DND-41 (cell line): Measurements from ENCODE around the gene SLC17A7.

Experiments
- ATAC-seq: fragments of 200-7000 bp; cut with Tn5 transposase; 3 replicates; pipeline ENCODE4 v1.9.1; 2021; ENCODE audit warnings: low read depth; ENCODE audit not compliant: insufficient read depth
- DNase-seq: peaks from one replicate; pipeline ENCODE4 v3.0.0-alpha.2; 2020
- H2AFZ ChIP-seq: 2 replicates; pipeline ENCODE4 v1.6.0; 2012; ENCODE audit warnings: low read depth, low read length
- H3K27ac ChIP-seq: 2 replicates; pipeline ENCODE4 v1.5.1; 2012; ENCODE audit warnings: low read length, inconsistent platforms
- H3K27me3 ChIP-seq: fragments of 200-600 bp; sonication (generic); 2 replicates; pipeline ENCODE4 v1.6.0; 2012; ENCODE audit warnings: low read length, mild to moderate bottlenecking, inconsistent platforms; ENCODE audit not compliant: insufficient read depth, poor library complexity
- H3K36me3 ChIP-seq: 2 replicates; pipeline ENCODE4 v1.5.1; 2012; ENCODE audit warnings: low read length, inconsistent platforms; ENCODE audit not compliant: insufficient read depth
- H3K4me1 ChIP-seq: 2 replicates; pipeline ENCODE4 v1.5.1; 2012; ENCODE audit warnings: mild to moderate bottlenecking, low read length; ENCODE audit not compliant: insufficient read depth
- H3K4me2 ChIP-seq: 2 replicates; pipeline ENCODE4 v1.6.0; 2012; ENCODE audit warnings: mild to moderate bottlenecking, moderate library complexity, low read length, inconsistent platforms; ENCODE audit not compliant: insufficient read depth
- H3K4me3 ChIP-seq, 2 experiments: fragments of 200-600 bp in 1 of 2; shearing (Covaris generic) in 1 of 2; 2 replicates each; pipeline ENCODE4 v1.5.1; 2012 to 2016; ENCODE audit warnings: inconsistent platforms in 2 of 2, low read length in 2 of 2, mild to moderate bottlenecking in 2 of 2, low read depth in 1 of 2, moderate library complexity in 1 of 2
- H3K79me2 ChIP-seq: 2 replicates; pipeline ENCODE4 v1.6.0; 2012; ENCODE audit warnings: low read length, inconsistent platforms; ENCODE audit not compliant: insufficient read depth
- H3K9ac ChIP-seq: 2 replicates; pipeline ENCODE4 v1.6.0; 2012; ENCODE audit warnings: low read depth, mild to moderate bottlenecking, inconsistent platforms, low read length, moderate library complexity
- H3K9me3 ChIP-seq: 2 replicates; pipeline ENCODE4 v1.5.1; 2012; ENCODE audit warnings: low read length, moderate library complexity, mild to moderate bottlenecking, inconsistent platforms; ENCODE audit not compliant: insufficient read depth, severe bottlenecking
- H4K20me1 ChIP-seq: 2 replicates; pipeline ENCODE4 v1.6.0; 2012; ENCODE audit warnings: low read length; ENCODE audit not compliant: insufficient read depth
- EZH2 ChIP-seq: IDR thresholded peaks from 3 replicates; pipeline ENCODE4 v1.6.1; 2012; ENCODE audit warnings: borderline replicate concordance, low read depth, mild to moderate bottlenecking, moderate library complexity, low read length, inconsistent platforms; ENCODE audit not compliant: severe bottlenecking
- TF ChIP-seq, protein P1 (sequence below): IDR thresholded peaks from 2 replicates; pipeline ENCODE4 v1.5.1; 2012; ENCODE audit warnings: borderline replicate concordance, low read length, moderate library complexity, mild to moderate bottlenecking; ENCODE audit not compliant: poor library complexity, severe bottlenecking; ENCODE audit errors: extremely low read depth

The SLC17A7 gene

DNA sequence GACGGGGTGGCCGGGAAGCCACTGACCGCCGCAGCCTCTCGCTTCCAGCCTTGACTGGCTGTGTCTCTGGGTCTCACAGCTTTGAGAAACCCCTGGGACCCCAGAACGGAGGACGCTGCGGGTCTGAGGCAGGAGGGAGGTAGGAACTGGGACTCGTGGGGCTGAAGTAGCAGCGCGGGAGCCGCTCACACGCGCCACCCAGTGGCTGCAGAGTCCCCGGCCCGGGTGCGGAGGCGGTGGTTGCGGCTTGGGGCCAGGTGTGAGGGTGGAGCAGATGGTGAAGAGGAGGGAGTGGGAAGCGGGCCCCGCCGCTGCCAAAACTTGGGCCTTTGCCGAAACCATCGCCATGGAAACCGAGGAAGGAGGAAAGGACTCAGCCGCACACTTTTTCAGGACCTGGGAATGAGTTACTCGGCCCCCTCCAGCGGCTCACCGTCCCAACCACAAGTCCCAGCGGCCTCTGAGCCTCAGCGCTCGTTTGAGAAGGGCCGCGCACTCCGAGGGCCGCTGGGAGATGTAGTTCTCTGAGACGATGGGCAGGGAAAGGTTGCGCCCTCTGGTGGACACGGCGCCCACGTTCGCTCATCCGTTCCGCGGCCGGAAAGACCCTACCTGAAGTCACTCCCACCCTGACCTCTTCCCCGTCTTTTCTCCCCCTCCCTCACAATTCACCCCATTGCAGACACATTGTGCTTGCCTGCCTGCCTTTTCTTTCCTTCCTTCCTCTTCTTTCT, 2.2 kb upstream of the SLC17A7 start:
- H3K9me3 ChIP-seq = no peaks in the 10 kb centered on the region
- peak overlapping the region; percentile 53 for H3K9ac ChIP-seq
- DNase-seq = peak; percentile 94
- TF ChIP-seq EZH2 = no peak
- TF ChIP-seq, protein P1, sequence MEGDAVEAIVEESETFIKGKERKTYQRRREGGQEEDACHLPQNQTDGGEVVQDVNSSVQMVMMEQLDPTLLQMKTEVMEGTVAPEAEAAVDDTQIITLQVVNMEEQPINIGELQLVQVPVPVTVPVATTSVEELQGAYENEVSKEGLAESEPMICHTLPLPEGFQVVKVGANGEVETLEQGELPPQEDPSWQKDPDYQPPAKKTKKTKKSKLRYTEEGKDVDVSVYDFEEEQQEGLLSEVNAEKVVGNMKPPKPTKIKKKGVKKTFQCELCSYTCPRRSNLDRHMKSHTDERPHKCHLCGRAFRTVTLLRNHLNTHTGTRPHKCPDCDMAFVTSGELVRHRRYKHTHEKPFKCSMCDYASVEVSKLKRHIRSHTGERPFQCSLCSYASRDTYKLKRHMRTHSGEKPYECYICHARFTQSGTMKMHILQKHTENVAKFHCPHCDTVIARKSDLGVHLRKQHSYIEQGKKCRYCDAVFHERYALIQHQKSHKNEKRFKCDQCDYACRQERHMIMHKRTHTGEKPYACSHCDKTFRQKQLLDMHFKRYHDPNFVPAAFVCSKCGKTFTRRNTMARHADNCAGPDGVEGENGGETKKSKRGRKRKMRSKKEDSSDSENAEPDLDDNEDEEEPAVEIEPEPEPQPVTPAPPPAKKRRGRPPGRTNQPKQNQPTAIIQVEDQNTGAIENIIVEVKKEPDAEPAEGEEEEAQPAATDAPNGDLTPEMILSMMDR = peak; percentile 82
- peaks cover 17% of the 10 kb centered on the region for H4K20me1 ChIP-seq
- H3K27ac ChIP-seq = peak overlapping the region; percentile 78
- H3K4me1 ChIP-seq = peaks cover 16% of the 10 kb centered on the region
- peak overlapping the region; percentile 89 for H2AFZ ChIP-seq
- peaks cover 21% of the 10 kb centered on the region for H3K36me3 ChIP-seq
- H3K79me2 ChIP-seq = no peaks in the 10 kb centered on the region
- H3K4me2 ChIP-seq = peak overlapping the region; percentile 92
- H3K4me3 ChIP-seq = peak overlapping the region; percentile 10 to 69; a peak in 2 of 4 replicates
- peak; percentile 94 for ATAC-seq
- H3K27me3 ChIP-seq = peaks cover 18% of the 10 kb centered on the region

DNA sequence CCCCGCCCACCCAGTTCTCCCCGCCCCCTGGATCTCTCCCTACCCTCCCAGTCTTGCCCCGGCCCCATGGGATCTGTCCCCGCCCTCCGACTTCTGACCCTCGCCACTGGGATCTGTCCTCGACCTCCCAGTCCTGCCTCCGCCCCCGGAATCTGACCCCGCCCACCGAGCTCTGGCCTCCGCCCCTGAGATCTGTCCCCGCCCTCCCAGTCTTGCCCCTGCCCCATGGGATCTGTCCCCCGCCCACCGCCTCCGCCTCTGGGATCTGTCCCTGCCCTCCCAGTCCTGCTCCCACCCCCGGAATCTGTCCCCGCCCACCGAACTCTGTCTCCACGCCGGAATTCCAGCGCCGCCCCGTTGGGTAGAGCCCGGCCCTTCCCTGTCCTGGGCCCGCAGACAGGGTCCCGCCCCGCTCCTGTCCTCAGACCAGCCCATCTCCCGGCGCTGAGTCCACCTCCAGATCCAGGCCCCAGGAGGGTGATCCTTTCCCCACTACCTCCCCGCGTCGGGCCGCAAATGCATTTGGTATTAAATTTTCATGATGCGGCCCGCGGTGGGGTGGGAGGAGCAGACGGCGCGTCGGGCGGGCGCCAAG, 1.5 kb upstream of the SLC17A7 start:
- Histone ChIP-seq H3K79me2 (no peaks in the 10 kb centered on the region), H2AFZ (peak overlapping the region; percentile 89), H3K9ac (peak overlapping the region; percentile 53), H3K9me3 (no peaks in the 10 kb centered on the region), H3K4me3 (peak overlapping the region; percentile 10 to 69; a peak in 2 of 4 replicates), H3K27me3 (peaks cover 22% of the 10 kb centered on the region), H3K27ac (peak overlapping the region; percentile 78), H4K20me1 (peaks cover 14% of the 10 kb centered on the region), H3K4me2 (peak overlapping the region; percentile 92), H3K36me3 (peaks cover 14% of the 10 kb centered on the region), H3K4me1 (peaks cover 16% of the 10 kb centered on the region)
- peak; percentile 37 for DNase-seq
- no peak for TF ChIP-seq EZH2
- TF ChIP-seq, protein P1 = no peak
- ATAC-seq = no peak

DNA sequence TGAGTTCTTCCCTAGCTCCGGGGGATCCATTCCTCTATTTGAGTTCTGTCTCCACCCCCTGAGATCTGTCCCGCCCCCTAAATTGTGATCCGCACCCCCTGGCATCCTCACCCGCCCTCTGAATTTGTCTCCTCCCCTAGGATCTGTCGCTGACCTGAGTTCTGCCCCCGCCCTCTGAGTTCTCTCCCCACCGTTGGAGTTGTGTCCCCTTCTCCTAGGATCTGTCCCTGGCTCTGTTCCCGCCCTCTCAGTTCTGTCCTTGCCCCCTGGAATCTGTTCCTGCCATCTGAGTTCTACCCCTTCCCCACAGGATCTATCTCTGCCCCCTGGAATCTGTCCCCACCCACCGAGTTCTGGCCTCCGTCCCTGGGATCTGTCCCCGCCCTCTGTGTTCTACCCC, 1.0 kb upstream of the SLC17A7 start:
- DNase-seq = no peak
- H2AFZ ChIP-seq = no peak overlapping the region

More for the DNA sequence above, 1.0 kb upstream of the SLC17A7 start:
- no peak for ATAC-seq
- Histone ChIP-seq H3K79me2 (no peaks in the 10 kb centered on the region), H3K27ac (no peak overlapping the region), H3K36me3 (peaks cover 9% of the 10 kb centered on the region), H3K4me2 (no peak overlapping the region), H3K27me3 (peaks cover 22% of the 10 kb centered on the region), H3K4me3 (no peak overlapping the region), H3K4me1 (peaks cover 16% of the 10 kb centered on the region), H4K20me1 (peaks cover 10% of the 10 kb centered on the region), H3K9ac (no peak overlapping the region), H3K9me3 (no peaks in the 10 kb centered on the region)
- TF ChIP-seq EZH2 = no peak
- TF ChIP-seq, protein P1 = no peak
